HT1080 (cell line): ENCODE measurements around the gene LY6G6D. TPM values are rescaled to one million over a fixed set of nuclear protein-coding genes. Genes with fewer than 3 reads are reported as not detected.
"Not testable (repeated sequence)": the region's sequence is repeated elsewhere in the genome, so short reads cannot be mapped to it uniquely, and the experiment has no call there.

Experiments used
- DNase-seq: peaks from one replicate; pipeline ENCODE4 v3.0.0-alpha.2; 2015; ENCODE audit warnings: low read depth
- total RNA-seq: library from RNA; depleted of rRNA; stranded (reverse); fragments of >200 nt; shearing (Covaris generic); gene quantifications from 2 replicates; pipeline ENCODE4 v1.2.3, GENCODE V29; 2014

Gene LY6G6D
- total RNA-seq, 1 experiment from 2014 or later, result not detected

- DNase-seq, result no peak
Measured at GRCh38 chr6:31691564-31692108, 23.5 kb upstream of the LY6G6D start.

GRCh38 chr6:31692353-31692752 is 22.8 kb upstream of the LY6G6D start:
- no peak for DNase-seq

- DNase-seq, result no peak
Measured at GRCh38 chr6:31692886-31693285, 22.3 kb upstream of the LY6G6D start.

GRCh38 chr6:31693535-31693934 is 21.6 kb upstream of the LY6G6D start:
- DNase-seq, result no peak

- DNase-seq, result no peak
Measured at GRCh38 chr6:31697555-31697954, 17.6 kb upstream of the LY6G6D start.

- DNase-seq, result no peak
Measured at GRCh38 chr6:31700740-31701401, 14.3 kb upstream of the LY6G6D start.

GRCh38 chr6:31701666-31702404 is 13.3 kb upstream of the LY6G6D start:
- no peak for DNase-seq

- no peak for DNase-seq
Measured at GRCh38 chr6:31702405-31702818, 12.7 kb upstream of the LY6G6D start.

- DNase-seq, result peak; percentile 97
Measured at GRCh38 chr6:31702819-31703716, 12.1 kb upstream of the LY6G6D start, which contains the start of gene ABHD16A. Gene ABHD16A, minus strand, starts transcription at chr6:31703324. Its CDS starts 43 bp downstream, at chr6:31703281.

GRCh38 chr6:31705931-31706330 is 9.2 kb upstream of the LY6G6D start:
- DNase-seq, result no peak

GRCh38 chr6:31706599-31706998 is 8.5 kb upstream of the LY6G6D start, which contains the start of gene LY6G6F:
Gene LY6G6F, plus strand, starts transcription at chr6:31706866. Its CDS starts 41 bp downstream, at chr6:31706907.
- DNase-seq, result no peak

GRCh38 chr6:31707701-31708100 is 7.4 kb upstream of the LY6G6D start:
- no peak for DNase-seq

- no peak for DNase-seq
Measured at GRCh38 chr6:31708224-31708623, 6.9 kb upstream of the LY6G6D start.

- DNase-seq, result not testable (repeated sequence)
Measured at GRCh38 chr6:31709157-31709556, 6.0 kb upstream of the LY6G6D start.

GRCh38 chr6:31710523-31711219 is 4.5 kb upstream of the LY6G6D start:
- no peak for DNase-seq

- DNase-seq, result no peak
Measured at GRCh38 chr6:31711233-31711632, 3.9 kb upstream of the LY6G6D start.

GRCh38 chr6:31712296-31712695 is 2.9 kb upstream of the LY6G6D start:
- DNase-seq, result peak; percentile 25

GRCh38 chr6:31713465-31713864 is 1.7 kb upstream of the LY6G6D start:
- DNase-seq, result no peak

GRCh38 chr6:31713991-31714684 is 1.0 kb upstream of the LY6G6D start:
- no peak for DNase-seq
